Activated T-cell treated with anti-CD3 and anti-CD28 coated beads for 48 hours (primary cell): ENCODE measurements around the gene GSS.

ENCODE experiments used
- DNase-seq: peaks from one replicate; pipeline ENCODE4 v3.0.0-alpha.2; 2020; ENCODE audit warnings: low read depth

GSS gene

DNA sequence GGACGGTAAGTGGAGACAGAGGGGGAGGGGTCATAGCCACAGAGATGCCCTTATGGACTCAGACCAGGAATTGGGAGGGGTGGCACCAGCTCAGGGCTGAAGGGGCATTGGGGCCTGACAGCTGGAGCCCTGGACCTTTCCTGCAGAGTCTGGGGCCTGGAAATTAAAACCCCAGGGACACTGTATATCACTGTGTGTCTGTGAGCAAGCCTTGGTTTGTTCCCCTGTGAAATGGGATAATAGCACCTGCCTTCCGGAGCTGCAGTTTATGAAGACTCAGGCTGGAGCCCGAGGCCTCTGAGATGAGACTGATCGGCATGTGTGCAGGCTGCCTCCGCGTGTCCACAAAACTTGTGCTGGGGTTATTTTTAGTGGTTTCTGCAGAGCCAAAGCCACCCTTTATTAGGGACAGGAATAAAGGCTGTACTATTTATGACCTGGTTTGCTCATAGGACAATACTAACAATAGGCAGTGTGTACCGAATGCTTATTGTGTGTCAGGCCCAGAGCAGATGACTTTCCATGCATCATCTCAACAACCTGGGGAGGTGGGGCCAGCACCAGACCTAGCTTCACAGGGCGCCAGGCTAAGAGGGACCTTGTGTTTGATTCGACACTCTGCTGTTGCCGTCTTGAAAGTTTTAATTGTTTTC, 22.6 kb upstream of the GSS start:
- DNase-seq, result no peak

DNA sequence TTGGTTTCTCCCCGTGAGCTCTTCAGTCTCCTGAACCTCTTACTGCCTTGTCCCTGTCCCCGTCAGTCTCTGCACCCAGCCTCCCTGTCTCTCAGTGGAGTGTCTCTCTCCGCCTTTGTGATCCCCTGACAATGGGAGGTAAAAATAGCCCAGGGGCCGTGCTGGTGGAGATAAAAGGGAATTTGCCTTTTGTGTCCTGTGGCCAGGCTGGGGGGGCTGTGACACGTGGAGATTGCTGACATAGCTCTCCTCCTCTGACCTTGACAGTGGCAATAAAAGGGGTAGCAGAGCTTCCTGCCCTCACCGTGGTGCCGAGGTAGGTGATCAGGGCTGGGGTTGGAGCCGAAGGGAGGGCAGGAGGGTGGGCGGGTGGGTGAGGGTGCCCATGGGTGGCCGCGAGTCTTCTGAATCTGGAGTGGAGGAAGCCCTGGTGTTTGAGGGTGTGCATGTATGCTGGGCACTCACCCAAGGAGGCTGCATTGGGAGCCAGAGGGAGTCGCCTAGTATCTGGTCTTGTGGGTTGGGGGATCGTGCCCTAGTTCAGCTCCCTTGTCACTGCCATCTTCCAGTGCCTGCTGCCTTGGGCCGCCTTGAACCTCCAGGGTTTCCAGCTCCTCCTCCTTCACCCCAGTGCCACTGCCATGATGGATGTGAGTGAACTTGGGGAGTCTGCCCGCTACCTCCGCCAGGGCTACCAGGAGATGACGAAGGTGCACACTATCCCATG, 21.9 kb upstream of the GSS start:
- DNase-seq, result no peak

DNA sequence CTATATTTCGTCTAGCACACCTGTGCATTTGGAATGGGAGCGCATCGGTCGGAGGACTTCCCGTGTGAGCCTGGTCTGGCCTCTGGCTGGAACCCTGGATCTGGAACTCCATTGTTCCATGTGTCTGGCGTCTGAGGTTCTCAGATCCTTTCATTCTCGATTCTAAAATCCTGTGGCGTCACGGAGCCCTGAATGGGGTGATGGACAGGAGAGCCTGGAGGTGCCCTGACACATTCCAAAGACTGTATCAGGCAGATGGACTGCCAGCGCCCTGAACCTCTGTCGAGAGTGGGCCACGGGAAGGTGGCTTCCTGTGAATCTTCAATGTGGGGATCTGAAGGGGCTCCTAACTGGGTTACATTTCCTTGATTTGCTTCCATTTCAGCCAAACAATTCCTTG, 20.7 kb upstream of the GSS start:
- no peak for DNase-seq

DNA sequence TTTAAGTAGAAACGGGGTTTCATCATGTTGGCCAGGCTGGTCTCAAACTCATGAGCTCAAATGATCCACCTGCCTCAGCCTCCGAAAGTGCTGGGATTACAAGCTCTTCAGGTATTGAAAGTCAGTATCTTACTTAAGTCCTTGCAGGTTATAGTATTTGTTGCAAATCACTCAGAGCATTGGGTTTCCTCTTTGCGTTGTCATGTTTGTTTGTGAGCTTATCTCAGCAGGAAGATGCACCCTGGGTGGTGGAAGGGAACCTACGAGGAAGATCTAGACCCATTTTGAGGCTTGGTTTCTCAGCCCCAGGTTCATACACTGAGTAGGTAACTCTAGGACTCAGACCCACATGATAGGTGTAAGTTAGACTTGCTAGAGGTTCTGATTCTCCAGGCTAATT, 18.6 kb upstream of the GSS start:
- DNase-seq, result no peak

DNA sequence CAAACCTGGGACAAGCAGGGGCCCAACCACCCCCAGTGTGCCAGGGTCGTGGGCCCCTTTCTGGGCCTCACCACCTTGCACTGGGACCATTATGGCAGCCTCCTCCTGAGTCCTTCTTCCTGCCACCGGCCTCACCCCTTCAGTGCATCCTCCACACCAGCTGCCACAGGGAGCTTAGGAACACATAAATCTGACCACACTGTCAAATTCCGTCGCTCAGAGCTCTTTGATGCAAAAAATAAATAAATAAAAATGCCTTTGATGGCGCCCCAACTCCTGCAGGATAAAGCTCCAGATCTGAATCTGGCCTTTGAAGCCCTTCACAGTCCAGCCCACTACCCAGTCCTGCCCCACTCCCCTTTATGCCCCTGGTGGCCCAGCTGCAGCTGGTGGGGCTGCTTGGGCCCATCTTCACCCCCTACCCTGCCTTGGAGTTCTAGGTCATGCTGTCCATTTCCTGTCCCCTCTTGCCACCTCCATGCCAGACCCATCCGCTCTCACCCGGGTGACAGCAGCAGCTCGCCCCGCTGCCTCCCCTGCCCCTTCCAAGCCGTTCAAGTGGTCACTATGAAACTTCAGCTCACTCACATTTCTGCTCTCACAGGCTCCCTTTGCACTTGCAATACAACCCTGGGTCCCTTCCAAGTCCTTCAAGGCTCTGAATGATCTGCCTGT, 16.1 kb upstream of the GSS start:
- DNase-seq, result no peak

DNA sequence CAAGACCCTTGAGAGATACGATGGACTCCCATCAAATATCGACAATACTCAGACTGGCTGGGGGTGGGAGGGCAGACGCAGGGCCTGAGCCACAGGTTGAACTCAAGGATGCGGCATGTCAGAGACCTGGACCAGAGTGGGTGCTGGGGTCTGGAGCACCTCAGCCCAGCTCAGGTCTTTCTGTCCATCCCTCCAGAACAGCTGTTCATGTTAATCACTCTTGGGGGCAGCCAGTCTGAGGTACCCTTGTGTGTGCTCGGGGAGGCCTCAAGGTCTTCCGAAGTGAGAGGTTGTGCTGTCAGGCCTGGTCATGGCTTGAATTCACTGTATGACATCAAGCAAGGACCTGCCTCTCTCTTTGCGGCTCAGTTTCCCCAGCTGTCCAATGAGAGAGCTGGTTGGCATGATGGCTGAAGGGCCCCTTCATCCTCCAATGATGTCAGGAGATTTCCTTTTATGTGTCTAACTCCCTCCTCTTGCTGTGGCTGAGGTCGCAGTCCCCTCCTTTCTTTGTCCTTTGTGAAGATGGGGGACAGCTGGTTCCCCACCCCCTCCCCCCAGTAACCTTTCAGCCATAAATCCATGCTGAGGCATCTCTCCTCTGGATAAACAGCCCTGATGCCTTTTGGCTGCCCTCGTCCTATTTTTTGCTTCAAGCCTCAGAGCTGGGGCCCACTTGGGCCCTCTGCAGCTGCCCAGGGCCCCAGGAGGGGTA, 15.4 kb upstream of the GSS start:
- DNase-seq, result no peak

DNA sequence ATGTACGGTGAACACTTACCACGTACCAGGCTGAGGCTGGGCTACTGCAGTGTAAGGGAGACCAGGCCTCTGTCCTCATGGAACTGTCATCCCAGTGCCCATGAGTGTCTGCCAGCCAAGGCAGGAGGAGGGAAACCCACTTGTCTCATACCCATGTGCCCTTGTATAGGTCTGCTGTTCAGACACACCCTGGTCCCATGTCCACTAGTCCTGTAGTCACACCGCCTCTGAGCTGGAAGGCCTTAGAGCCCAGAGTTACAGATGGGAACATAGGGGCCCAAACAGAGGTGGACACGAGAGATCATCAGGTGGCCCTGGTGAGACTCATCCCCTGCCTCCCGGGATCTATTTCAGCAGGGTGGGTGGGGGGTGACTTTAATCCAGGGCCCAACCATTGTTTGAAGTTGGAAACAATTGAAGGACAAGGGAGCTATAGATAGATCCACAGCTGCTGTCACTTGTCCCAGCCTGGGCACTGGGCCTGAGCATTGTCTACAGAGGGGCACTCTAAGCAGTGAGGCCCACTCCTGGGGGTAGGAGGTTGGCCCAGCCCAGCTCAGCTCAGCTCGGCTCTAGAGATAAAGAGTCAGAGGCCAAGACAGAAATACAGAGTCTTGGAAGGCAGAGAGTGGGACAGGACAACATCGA, 14.7 kb upstream of the GSS start:
- DNase-seq, result no peak

DNA sequence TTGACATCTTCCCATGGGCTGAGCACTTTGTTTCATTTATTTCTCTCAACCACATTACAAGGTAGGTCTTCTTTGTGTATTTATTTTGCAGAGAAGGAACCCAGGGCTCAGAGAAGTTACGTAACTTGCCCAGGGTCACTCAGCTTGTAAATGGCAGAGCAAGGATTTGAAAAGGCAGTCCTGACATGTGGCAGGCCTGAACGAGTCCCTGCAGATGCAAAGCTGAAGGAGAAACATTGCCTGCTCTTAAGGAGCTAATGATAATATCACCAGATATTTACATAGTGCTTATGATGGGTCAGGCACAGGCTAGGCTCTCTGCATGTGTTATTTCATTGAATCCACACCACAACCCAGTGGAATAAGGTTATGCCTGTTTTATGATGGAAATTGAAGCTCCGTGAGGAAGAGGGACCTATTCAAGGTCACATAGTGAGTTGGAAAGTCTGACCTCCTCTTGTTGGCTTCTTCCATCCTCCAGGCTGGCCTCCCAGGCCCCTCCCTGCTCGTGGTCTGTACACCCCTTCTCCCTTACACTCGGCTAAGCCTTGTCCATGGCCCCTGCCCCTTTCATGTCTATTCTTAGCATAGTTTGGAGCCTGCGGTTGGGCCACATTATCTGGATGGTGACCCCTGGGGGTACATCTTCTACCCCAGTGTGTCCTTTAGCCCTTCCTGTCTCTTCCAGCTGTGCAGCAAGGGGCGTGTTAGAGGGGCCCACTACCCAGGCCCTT, 12.6 kb upstream of the GSS start:
- DNase-seq, result no peak

DNA sequence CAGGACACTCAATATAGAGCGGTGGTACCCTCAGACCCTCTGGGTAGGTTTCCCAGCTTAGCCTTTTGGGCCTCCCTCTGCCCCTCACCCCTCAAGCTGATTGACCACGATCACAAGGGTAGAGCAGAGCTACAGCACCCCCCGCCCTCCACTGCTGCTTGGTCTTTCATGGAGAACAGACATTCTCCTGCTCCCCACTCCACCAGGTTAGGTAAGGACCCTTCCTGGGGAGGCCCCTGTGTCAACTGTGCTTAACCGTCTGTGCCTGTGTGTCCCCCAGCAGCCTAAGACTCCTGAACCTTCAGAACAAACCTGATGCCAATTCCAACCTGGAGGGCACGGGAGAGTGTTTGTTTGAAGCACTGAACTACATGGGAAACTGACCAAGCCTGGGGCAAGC, 11.8 kb upstream of the GSS start:
- no peak for DNase-seq

DNA sequence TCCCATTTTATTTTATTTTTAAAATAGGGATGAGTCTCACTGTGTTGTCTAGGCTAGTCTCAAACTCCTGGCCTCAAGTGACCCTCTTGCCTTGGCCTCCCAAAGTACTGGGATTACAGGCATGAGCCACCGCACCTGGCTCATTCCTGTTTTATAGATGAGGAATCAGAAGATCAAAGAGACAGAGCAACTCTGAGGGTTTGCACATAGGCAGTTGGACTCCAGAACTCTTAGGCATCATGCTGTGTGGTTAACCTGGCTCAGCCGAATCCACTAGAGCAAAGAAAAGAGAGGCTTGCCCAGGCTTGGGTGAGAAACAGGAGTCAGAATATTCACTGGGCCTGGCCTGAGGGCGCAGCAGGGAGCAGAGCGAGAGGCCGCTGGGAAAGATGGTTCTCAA, 9.4 kb upstream of the GSS start:
- DNase-seq, result no peak

DNA sequence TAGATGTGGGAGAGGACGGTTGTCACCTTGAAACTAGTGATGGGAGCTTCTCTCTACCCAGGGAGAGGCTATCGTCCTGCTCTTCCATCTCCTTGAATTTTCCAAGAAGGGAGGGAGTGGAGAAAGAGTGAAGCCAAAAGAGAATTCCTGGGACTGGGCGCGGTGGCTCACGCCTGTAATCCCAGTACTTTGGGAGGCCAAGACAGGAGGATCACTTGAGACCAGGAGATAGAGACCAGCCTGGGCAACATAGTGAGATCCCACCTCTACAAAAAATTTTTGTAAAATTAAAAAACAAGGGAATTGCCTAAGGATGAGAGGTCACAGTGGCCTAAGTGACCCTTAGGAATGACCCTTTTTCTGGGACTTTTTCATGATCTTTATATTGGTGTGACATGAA, 8.9 kb upstream of the GSS start:
- no peak for DNase-seq

DNA sequence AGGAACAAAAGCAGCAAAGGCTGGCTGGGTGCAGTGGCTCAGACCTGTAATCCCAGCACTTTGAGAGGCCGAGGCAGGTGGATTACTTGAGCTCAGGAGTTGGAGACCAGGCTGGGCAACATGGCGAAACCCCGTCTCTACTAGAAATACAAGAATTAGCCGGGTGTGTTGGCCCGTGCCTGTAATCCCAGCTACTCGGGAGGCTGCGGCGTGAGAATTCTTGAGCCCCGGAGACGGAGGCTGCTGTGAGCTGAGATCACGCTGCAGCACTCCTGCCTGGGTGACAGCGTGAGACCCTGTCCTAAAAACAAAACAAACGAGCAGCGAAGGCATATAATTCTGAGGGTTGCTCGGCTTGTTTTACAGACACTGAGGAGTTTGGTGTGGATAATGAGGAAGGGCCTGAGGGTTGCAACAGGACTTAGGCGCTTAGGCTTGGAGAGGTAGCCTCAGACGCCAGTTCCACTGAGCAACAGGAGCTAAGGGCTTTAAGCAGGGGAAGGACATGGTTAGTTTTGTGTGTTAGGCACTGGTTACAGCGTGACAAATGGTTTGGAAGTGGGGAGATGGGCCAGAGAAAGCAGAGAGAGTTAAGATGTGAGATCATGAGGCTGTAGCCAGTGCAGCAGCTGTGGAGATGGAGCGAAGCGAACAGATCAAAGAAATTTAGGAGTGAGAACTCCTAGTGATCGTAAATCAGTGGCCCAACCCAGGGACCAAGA, 1.3 kb upstream of the GSS start:
- no peak for DNase-seq

DNA sequence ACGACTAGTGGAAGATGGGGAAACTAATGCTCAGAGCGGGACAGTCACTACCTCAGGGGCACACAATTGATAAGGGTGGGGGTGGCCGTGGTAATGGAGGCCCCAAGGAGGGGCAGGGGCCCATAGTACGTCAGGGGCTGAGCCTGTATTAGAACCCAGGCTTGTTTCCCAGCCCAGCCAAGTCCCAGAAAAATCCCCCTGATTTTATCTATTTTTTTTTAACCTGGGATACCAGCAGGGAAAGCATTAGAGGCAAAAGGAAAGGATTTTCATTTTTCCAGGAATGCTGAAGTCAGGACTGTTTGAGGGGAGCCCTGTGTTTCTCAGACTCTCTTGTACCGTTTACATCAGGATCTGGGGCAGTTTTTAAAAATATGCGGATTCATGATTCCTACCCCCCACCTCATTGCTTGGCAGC, 444 bp upstream of the GSS start:
- no peak for DNase-seq

DNA sequence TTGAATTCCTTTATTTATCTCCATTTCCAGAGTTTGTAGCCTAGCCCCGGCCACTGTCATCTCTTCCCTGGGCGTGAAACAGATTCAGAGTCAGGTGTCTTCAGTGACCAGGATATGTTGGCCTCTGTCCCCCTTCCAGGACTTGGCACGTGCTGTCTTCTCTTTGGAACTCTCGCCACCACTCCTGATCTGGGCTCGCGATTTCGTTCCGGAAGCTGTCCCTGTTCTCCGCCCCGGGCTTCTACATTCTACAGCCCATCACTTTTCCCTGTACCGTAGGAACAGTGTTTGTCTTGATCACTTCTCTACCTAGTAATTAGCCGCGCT, 739 bp downstream of the GSS start:
- DNase-seq, result no peak

DNA sequence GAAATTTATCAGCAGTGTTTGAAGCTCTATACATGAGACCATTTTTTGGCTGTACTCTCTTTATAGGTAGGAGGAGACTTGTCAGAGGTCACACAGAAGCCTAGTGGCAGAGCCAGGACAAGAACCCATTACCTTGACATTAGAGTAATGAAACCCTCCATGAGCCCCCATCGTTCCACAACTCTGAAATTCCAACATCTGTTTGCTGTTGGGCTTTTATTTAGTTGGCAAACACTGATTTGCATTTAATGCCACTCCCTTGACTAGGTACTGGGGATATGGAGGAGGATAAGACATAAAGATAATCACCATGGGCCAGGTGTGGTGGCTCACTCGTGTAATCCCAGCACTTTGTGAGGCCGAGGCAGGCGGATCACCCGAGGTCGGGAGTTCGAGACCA, 1.6 kb downstream of the GSS start:
- no peak for DNase-seq

DNA sequence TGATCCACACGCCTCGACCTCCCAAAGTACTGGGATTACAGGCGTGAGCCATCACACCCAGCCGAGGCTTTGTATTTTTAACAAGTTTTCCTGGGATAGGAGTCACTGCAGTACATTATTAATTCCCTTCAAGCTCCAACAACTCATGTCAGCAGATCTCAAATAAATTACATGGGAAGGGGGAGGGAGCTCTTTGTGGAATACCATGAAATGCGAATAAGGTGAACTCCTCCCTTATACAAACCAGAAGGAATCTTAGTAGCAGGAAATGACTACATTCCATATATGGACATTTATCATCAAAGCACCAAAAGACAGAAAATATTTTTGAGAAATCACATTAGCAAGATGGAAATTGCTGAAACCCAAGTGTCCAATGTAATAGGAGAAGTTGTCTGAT, 2.9 kb downstream of the GSS start:
- no peak for DNase-seq

DNA sequence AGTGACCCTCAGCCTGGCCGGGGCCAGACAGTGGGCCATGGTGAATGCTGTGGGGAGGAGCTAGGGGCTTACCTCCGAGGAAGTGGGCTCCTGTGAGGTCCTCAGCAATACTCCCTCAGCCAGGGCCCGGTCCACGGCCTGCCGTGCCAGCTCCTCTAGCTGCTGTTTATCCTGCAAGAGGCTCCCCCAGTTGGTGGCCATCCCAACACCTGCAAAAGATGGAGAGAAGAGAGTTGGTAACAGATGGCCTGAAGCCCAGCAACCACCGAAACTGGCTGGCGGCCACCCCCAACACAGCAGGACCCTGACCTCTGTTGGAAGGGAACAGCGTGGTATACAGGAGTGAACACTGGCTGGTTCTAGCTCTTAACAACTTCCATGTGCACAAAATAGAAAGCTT, 4.0 kb downstream of the GSS start:
- DNase-seq, result no peak

DNA sequence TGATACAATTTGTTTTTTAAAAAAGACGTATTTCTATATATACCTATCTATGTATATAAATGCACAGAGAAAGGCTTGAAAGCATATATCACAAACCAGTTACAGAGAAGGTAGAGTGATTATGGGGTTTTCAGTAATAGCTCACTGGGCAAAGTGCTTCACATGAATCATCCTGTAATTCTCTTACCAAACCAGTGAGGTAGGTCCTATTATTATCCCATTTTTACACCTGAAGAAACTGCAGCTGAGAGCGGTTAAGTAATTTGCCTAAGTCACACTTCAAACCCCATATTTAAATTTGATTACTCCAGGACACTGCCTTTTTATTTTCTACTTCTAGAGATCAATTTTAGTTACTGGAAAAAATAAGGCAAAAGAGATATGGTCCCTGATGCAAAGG, 4.4 kb downstream of the GSS start:
- DNase-seq, result no peak

DNA sequence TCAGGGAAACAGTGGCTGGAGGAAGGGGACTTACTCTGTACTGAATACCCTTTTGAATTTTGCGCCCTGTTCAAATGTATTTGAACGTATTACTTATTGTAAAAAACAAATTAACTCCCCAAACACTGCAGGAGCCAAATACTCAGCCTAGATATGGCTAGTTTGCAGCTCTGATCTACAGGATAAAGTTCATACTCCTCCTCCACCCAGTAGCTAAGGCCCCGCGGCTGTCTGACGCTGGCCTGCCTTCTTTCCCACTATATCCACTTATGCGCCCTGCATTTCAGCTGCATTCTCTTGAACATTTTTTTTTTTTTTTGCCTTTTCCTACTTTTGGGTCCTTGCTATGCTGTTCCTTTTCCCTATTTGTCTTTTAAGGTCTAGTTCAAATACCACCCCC, 6.5 kb downstream of the GSS start:
- DNase-seq, result no peak

DNA sequence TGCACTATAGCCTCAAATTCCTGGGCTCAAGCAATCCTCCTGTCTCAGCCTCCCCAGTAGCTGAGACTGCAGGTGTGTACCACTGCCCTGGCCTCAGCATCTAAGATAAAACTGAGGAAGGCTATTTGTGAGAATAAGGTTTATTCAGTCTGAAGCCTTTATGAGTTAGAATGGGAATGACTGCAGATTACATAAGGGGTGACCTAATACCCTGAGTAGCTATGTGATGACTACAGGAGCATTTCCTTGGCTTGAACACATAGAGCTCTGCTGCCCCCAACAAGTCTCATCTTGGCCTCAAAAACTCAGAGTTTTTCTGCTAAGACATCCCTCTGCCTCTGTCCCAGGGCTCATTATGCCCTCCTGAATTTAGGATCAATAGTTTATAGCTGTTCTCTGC, 7.6 kb downstream of the GSS start:
- no peak for DNase-seq

DNA sequence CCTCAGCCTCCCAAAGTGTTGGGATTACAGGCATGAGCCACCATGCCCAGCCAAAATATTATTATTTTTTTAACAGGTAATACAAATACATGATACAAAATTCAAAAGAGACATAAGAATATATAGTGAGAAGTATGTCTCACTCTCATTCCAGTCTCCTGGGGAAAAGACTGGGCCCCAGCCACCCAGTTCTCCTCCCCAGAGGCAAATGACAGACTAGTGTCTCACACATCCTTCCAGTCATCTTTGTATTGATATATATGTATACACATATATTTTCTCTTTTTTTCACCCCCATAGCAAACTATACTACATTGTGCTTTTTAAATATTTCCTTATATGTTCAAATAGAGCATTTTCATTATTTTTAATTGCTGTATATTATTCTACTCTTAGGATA, 8.3 kb downstream of the GSS start:
- no peak for DNase-seq
